NCI-H226 (cell line): ENCODE results near the gene IGF2BP2.
A peak's percentile ranks its signal among the peaks of the same experiment; 100 is the strongest.
"Not testable (repeated sequence)": the region's sequence is repeated elsewhere in the genome, so short reads cannot be mapped to it uniquely, and the experiment has no call there.

Experiments
- DNase-seq: peaks from one replicate; pipeline ENCODE4 v3.0.0-alpha.2; 2015

IGF2BP2 gene

GRCh38 chr3:185825006-185825638 lies at the start of gene IGF2BP2:
Gene IGF2BP2 (minus strand): TSS chr3:185825042. CDS start chr3:185824960, 82 bp downstream.
- DNase-seq, result peak; percentile 84

- no peak for DNase-seq
Measured at GRCh38 chr3:185874119-185874518, 49.3 kb upstream of the IGF2BP2 start.

- no peak for DNase-seq
Measured at GRCh38 chr3:185867650-185868049, 42.8 kb upstream of the IGF2BP2 start.

GRCh38 chr3:185866995-185867394 lies 42.2 kb upstream of the IGF2BP2 start:
- no peak for DNase-seq

- DNase-seq, result no peak
Measured at GRCh38 chr3:185866555-185866954, 41.7 kb upstream of the IGF2BP2 start.

GRCh38 chr3:185865247-185865646 lies 40.4 kb upstream of the IGF2BP2 start:
- DNase-seq, result no peak

- no peak for DNase-seq
Measured at GRCh38 chr3:185864767-185865166, 39.9 kb upstream of the IGF2BP2 start.

- no peak for DNase-seq
Measured at GRCh38 chr3:185862920-185863319, 38.1 kb upstream of the IGF2BP2 start.

GRCh38 chr3:185859294-185859972 lies 34.6 kb upstream of the IGF2BP2 start:
- no peak for DNase-seq

GRCh38 chr3:185858502-185859225 lies 33.8 kb upstream of the IGF2BP2 start:
- DNase-seq, result no peak

GRCh38 chr3:185857208-185857607 lies 32.4 kb upstream of the IGF2BP2 start:
- DNase-seq, result no peak

GRCh38 chr3:185856652-185857051 lies 31.8 kb upstream of the IGF2BP2 start:
- no peak for DNase-seq

- peak; percentile 60 for DNase-seq
Measured at GRCh38 chr3:185853771-185854170, 28.9 kb upstream of the IGF2BP2 start.

- peak; percentile 11 for DNase-seq
Measured at GRCh38 chr3:185852635-185853034, 27.8 kb upstream of the IGF2BP2 start.

GRCh38 chr3:185851959-185852358 lies 27.1 kb upstream of the IGF2BP2 start:
- DNase-seq, result no peak

- peak; percentile 22 for DNase-seq
Measured at GRCh38 chr3:185851046-185851445, 26.2 kb upstream of the IGF2BP2 start.

- peak; percentile 40 for DNase-seq
Measured at GRCh38 chr3:185847506-185847905, 22.7 kb upstream of the IGF2BP2 start.

GRCh38 chr3:185846037-185846436 lies 21.2 kb upstream of the IGF2BP2 start:
- DNase-seq, result no peak

- no peak for DNase-seq
Measured at GRCh38 chr3:185844051-185844450, 19.2 kb upstream of the IGF2BP2 start.

GRCh38 chr3:185843635-185844034 lies 18.8 kb upstream of the IGF2BP2 start:
- DNase-seq, result no peak

- no peak for DNase-seq
Measured at GRCh38 chr3:185843126-185843525, 18.3 kb upstream of the IGF2BP2 start.

- DNase-seq, result no peak
Measured at GRCh38 chr3:185842241-185842640, 17.4 kb upstream of the IGF2BP2 start.

- DNase-seq, result not testable (repeated sequence)
Measured at GRCh38 chr3:185838417-185838989, 13.7 kb upstream of the IGF2BP2 start.

GRCh38 chr3:185837414-185837813 lies 12.6 kb upstream of the IGF2BP2 start:
- DNase-seq, result peak; percentile 76
